GM12878 (cell line): ENCODE measurements around the gene NOP9.

Source experiments
- BHLHE40 ChIP-seq, 2 experiments: fragments of 450-650 bp in 1 of 2; IDR thresholded peaks; 2 replicates each; pipeline ENCODE4 v1.6.1; 2011 to 2017; ENCODE audit warnings: low read depth in 2 of 2, borderline replicate concordance in 1 of 2, improper control_type of control experiment in 1 of 2, low read length in 1 of 2, mild to moderate bottlenecking in 1 of 2
- GABPA ChIP-seq: IDR thresholded peaks from 2 replicates; pipeline ENCODE4 v1.6.1; 2014; ENCODE audit warnings: antibody characterized with exemption, low read depth, mild to moderate bottlenecking, inconsistent platforms
- REST ChIP-seq: IDR thresholded peaks from 2 replicates; pipeline ENCODE4 v1.6.1; 2012; ENCODE audit warnings: mild to moderate bottlenecking, low read depth, low read length
- ZNF217 ChIP-seq: fragments of 450-650 bp; IDR thresholded peaks from 2 replicates; pipeline ENCODE4 v1.6.1; 2017; ENCODE audit warnings: antibody characterized with exemption, mild to moderate bottlenecking
- ZZZ3 ChIP-seq: IDR thresholded peaks from 2 replicates; pipeline ENCODE4 v1.6.1; 2011; ENCODE audit warnings: low read depth; ENCODE audit not compliant: control insufficient read depth, insufficient read length
- TF ChIP-seq, protein P1 (sequence below): IDR thresholded peaks from 2 replicates; pipeline ENCODE4 v1.6.1; 2011; ENCODE audit warnings: borderline replicate concordance, low read depth, mild to moderate bottlenecking, moderate library complexity, mixed read lengths, low read length; ENCODE audit not compliant: insufficient read depth; ENCODE audit errors: extremely low read length
- TF ChIP-seq, protein P2 (sequence below), 3 experiments: IDR thresholded peaks in 2 of 3; conservative IDR thresholded peaks in 1 of 3; 2 replicates each; pipeline ENCODE4 v1.5.1; 2011; ENCODE audit warnings: low read depth in 3 of 3, low read length in 3 of 3, mild to moderate bottlenecking in 3 of 3, control low read depth in 2 of 3, moderate library complexity in 2 of 3, inconsistent platforms in 1 of 3, mixed read lengths in 1 of 3; ENCODE audit not compliant: control insufficient read depth in 2 of 3, insufficient read depth in 1 of 3; ENCODE audit errors: extremely low read depth in 1 of 3

- TF ChIP-seq ZNF217 (no peak), ZZZ3 (no peak), GABPA (no peak), BHLHE40 (IDR thresholded peaks at IDR 0.05; ENCODE audit: borderline replicate concordance in 1 of 2, low read depth in 2 of 2, low read length in 1 of 2) (no peak), REST (no peak)
- TF ChIP-seq, protein P1, sequence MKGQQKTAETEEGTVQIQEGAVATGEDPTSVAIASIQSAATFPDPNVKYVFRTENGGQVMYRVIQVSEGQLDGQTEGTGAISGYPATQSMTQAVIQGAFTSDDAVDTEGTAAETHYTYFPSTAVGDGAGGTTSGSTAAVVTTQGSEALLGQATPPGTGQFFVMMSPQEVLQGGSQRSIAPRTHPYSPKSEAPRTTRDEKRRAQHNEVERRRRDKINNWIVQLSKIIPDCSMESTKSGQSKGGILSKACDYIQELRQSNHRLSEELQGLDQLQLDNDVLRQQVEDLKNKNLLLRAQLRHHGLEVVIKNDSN, result no peak
- TF ChIP-seq, protein P2, sequence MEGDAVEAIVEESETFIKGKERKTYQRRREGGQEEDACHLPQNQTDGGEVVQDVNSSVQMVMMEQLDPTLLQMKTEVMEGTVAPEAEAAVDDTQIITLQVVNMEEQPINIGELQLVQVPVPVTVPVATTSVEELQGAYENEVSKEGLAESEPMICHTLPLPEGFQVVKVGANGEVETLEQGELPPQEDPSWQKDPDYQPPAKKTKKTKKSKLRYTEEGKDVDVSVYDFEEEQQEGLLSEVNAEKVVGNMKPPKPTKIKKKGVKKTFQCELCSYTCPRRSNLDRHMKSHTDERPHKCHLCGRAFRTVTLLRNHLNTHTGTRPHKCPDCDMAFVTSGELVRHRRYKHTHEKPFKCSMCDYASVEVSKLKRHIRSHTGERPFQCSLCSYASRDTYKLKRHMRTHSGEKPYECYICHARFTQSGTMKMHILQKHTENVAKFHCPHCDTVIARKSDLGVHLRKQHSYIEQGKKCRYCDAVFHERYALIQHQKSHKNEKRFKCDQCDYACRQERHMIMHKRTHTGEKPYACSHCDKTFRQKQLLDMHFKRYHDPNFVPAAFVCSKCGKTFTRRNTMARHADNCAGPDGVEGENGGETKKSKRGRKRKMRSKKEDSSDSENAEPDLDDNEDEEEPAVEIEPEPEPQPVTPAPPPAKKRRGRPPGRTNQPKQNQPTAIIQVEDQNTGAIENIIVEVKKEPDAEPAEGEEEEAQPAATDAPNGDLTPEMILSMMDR (IDR thresholded peaks at IDR 0.05 in 2 of 3, conservative IDR thresholded peaks at IDR 0.05 in 1 of 3; ENCODE audit: control insufficient read depth in 2 of 3, extremely low read depth in 1 of 3, insufficient read depth in 1 of 3, low read depth in 3 of 3, low read length in 3 of 3), result no peak
Measured at GRCh38 chr14:24324024-24324423, 24.4 kb downstream of the NOP9 start.
